Measurements from ENCODE around the gene NOC4L. TPM values are rescaled to one million over a fixed set of nuclear protein-coding genes. Genes with fewer than 3 reads are reported as not detected.

The NOC4L gene
- total RNA-seq, 1 experiment from 2014 or later, result 36.5 TPM

- no peak overlapping the region for H2BK5ac ChIP-seq (ENCODE audit: insufficient read length, low read length)
- H3K4me2 ChIP-seq (ENCODE audit: insufficient read depth, insufficient read length, low read length), result no peak overlapping the region
- no peak overlapping the region for H3K4ac ChIP-seq (ENCODE audit: low read depth, low read length)
- no peak overlapping the region for H2BK120ac ChIP-seq (ENCODE audit: low read depth, low read length, poor library complexity, severe bottlenecking)
- peaks cover 0 to 2% (median 0%) of the 10 kb centered on the region in 3 experiments; a peak in 1 of 7 replicates for H3K36me3 Mint-ChIP-seq (ENCODE audit: insufficient read depth in 1 of 3, low read depth in 3 of 3)
- H3K56ac ChIP-seq (ENCODE audit: insufficient read length, low read depth, low read length), result peak overlapping the region; percentile 5
- H3K9me3 Mint-ChIP-seq, result no peaks in the 10 kb centered on the region
- TF ChIP-seq CTCF (conservative IDR thresholded peaks at IDR 0.05), result no peak
- peak overlapping the region; percentile 53 for H4K8ac ChIP-seq (replicated peaks; ENCODE audit: insufficient read length, low read depth, low read length)
- H3K9me3 ChIP-seq (ENCODE audit: control insufficient read depth, low read depth, low read length), result peaks cover 18% of the 10 kb centered on the region
- no peaks in the 10 kb centered on the region for H3K4me1 Mint-ChIP-seq
- WGBS (ENCODE audit: extremely low coverage, insufficient read length, low lambda C conversion rate), result 100% methylated on average over 8 of the region's 8 CpGs
- H3K27ac ChIP-seq (ENCODE audit: insufficient read length, low read depth, low read length), result no peak overlapping the region
- no peak overlapping the region for H2BK20ac ChIP-seq (ENCODE audit: low read depth, low read length, poor library complexity, severe bottlenecking)
- H3K4me1 ChIP-seq (ENCODE audit: insufficient read depth, low read length), result no peaks in the 10 kb centered on the region
- no peak overlapping the region for H4K91ac ChIP-seq (ENCODE audit: insufficient read length, low read depth, low read length)
- H3K4me3 Mint-ChIP-seq, result no peak overlapping the region
- no peaks in the 10 kb centered on the region for H4K20me1 ChIP-seq (ENCODE audit: control insufficient read depth, insufficient read depth, insufficient read length)
- no peak overlapping the region for H2BK12ac ChIP-seq (ENCODE audit: insufficient read length, low read depth, low read length)
- peaks cover 14% of the 10 kb centered on the region for H3K27me3 Mint-ChIP-seq (ENCODE audit: low read depth)
- no peaks in the 10 kb centered on the region for H3K23me2 ChIP-seq (ENCODE audit: insufficient read length, low read depth, low read length, poor library complexity, severe bottlenecking)
- H3K27ac Mint-ChIP-seq, result no peak overlapping the region
- peak overlapping the region; percentile 1 for H4K5ac ChIP-seq (ENCODE audit: insufficient read length, low read depth, low read length)
- no peaks in the 10 kb centered on the region for H3K27me3 ChIP-seq (ENCODE audit: insufficient read depth, low read length)
- H3K14ac ChIP-seq (ENCODE audit: insufficient read depth, low read length), result no peak overlapping the region
- H3K23ac ChIP-seq (ENCODE audit: insufficient read length, low read depth, low read length), result no peak overlapping the region
- H3K79me2 ChIP-seq (ENCODE audit: insufficient read depth, low read length), result no peaks in the 10 kb centered on the region
- no peak overlapping the region for H3K18ac ChIP-seq (ENCODE audit: insufficient read length, low read depth, low read length)
- DNase-seq, result no peak
- H2AK5ac ChIP-seq (ENCODE audit: insufficient read length, low read length), result no peak overlapping the region
- H2AFZ ChIP-seq (ENCODE audit: low read length), result no peak overlapping the region
- H3K79me1 ChIP-seq (ENCODE audit: insufficient read depth, low read depth, low read length, poor library complexity, severe bottlenecking), result no peaks in the 10 kb centered on the region
- no peak overlapping the region for H2BK15ac ChIP-seq (ENCODE audit: low read depth, low read length)
- no peak overlapping the region for H3K9ac ChIP-seq (ENCODE audit: extremely low read depth, insufficient read length, low read length)
- H3T11ph ChIP-seq (ENCODE audit: low read length), result no peak overlapping the region
Observed at GRCh38 chr12:132156573-132157325, 12.5 kb downstream of the NOC4L start.
